ENCODE measurements around the gene SLC8A2.

Gene SLC8A2

DNA sequence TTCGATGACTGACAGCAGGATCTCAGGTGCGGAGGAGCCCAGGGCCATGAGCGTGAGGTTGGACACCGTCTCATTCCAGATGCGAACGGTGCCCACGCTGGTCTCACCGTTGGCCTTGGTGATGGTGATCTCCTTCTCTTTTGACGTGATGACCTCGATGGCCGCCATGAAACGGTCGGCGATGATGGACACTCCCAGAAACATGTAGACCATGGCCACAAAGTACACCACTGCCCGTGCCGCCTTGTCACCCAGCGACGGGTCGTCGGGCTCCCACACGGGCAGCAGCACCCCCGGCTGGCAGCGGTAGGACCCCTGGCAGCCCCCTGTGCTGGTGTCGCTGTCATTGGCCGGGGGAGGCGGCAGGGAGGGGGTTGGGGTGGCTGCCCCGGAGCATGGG, 5.7 kb downstream of the SLC8A2 start:
- TF ChIP-seq, protein P1, sequence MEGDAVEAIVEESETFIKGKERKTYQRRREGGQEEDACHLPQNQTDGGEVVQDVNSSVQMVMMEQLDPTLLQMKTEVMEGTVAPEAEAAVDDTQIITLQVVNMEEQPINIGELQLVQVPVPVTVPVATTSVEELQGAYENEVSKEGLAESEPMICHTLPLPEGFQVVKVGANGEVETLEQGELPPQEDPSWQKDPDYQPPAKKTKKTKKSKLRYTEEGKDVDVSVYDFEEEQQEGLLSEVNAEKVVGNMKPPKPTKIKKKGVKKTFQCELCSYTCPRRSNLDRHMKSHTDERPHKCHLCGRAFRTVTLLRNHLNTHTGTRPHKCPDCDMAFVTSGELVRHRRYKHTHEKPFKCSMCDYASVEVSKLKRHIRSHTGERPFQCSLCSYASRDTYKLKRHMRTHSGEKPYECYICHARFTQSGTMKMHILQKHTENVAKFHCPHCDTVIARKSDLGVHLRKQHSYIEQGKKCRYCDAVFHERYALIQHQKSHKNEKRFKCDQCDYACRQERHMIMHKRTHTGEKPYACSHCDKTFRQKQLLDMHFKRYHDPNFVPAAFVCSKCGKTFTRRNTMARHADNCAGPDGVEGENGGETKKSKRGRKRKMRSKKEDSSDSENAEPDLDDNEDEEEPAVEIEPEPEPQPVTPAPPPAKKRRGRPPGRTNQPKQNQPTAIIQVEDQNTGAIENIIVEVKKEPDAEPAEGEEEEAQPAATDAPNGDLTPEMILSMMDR (IDR thresholded peaks at IDR 0.05; ENCODE audit: low read depth, low read length, missing control alignments), result no peak
- DNase-seq (ENCODE audit: low read depth), result no peak
- in situ Hi-C loops (cut with HindIII; ENCODE audit: low sequenced_read_pairs), result no loop called here
- H3K4me3 ChIP-seq (ENCODE audit: low read depth, low read length), result no peak overlapping the region

DNA sequence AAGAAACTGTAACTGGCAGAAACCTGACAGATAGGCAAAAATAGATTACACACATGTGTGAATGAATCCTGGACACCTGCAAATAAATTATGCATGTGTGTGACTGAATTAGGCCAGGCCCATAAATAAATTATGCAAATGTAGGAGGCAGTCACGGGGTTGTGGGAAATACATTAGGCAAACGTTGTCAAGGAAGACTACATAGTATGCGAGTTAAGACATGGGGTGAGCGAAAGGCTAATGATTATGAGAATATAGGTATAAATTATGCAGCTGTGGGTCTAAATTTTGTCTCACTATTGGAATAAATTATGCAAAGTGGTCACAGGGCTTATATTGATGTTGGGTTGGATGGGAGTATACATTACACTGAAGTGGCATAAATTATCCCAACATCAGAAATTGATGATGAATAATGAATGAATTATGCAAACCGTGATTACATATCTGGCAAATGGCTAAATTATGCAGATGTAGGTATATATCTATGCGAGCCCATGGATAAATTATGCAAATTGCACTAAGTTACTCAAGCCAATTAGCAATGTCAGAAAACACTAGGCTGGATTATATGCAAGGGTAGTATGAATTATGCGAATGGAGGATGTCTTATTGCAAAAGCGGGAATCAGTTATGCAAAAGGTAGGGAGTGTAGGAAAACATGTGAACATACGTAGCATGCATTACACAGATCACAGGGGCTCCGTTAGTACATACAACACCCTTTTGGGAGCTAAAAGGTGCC, 6.8 kb downstream of the SLC8A2 start:
- DNase-seq (ENCODE audit: low read depth), result no peak
- TF ChIP-seq, protein P1 (IDR thresholded peaks at IDR 0.05; ENCODE audit: low read depth, low read length, missing control alignments), result no peak
- H3K4me3 ChIP-seq (ENCODE audit: low read depth, low read length), result no peak overlapping the region
- in situ Hi-C loops (cut with HindIII; ENCODE audit: low sequenced_read_pairs), result no loop called here

DNA sequence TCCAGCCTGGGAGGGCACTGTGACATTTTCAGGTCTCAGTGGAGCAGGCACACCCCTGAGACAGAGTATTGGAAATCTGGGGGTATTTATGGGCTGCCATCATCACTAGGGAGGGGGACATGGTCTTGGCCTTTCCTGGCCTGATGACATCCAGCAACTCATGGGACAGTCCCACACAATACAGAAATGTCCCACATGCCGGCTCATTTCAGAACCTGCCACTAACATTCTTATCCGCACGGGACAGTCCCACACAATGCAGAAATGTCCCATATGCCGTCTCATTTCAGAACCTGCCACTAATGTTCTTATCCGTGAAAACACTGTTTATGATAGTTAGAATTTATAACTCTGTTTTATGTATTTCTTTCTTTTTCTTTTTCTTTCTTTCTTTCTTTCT, 9.8 kb downstream of the SLC8A2 start:
- TF ChIP-seq, protein P1 (IDR thresholded peaks at IDR 0.05; ENCODE audit: low read depth, low read length, missing control alignments), result no peak
- no peak for DNase-seq (ENCODE audit: low read depth)
- H3K4me3 ChIP-seq (ENCODE audit: low read depth, low read length), result no peak overlapping the region
- in situ Hi-C loops (cut with HindIII; ENCODE audit: low sequenced_read_pairs), result no loop called here

DNA sequence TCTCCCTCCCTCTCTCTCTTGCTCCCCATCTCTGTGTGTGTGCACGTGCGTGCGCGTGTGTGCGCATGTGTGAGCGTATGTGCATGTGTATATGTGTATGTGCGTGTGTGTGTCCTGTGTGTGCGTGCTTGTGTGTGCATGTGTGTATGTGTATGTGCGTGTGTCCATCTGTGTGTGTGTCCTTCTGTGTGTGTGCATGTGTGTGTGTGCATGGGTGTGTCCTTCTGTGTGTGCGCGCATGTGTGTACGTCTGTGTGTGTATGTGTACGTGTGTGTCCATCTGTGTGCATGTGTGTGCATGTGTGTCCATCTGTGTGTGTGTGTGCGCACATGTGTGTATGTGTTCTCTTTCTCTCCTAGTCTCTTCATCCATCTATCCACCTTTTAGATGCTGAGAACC, 12.2 kb downstream of the SLC8A2 start:
- in situ Hi-C loops (cut with HindIII; ENCODE audit: low sequenced_read_pairs), result no loop called here
- no peak overlapping the region for H3K4me3 ChIP-seq (ENCODE audit: low read depth, low read length)
- TF ChIP-seq, protein P1 (IDR thresholded peaks at IDR 0.05; ENCODE audit: low read depth, low read length, missing control alignments), result no peak
- no peak for DNase-seq (ENCODE audit: low read depth)

DNA sequence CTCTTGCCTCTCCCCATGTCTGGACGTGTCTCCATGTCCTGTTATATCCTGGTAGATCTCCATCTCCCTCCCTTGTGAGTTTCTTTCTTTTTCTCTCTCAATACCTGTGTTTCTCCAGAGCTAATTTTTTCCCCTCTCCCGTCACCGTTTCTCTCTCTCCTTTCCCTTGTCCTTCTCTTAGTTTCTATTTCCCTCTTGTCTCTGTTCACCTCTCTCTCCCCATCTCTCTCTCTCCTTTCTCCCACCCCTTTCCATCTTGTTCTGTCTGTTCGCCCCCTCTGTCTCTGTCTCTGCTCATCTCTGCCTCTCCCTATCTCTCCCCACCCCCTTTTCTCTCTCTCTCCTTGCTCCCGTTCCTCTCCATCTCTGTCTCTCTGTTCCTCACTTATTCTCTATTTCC, 13.0 kb downstream of the SLC8A2 start:
- in situ Hi-C loops (cut with HindIII; ENCODE audit: low sequenced_read_pairs), result no loop called here
- DNase-seq (ENCODE audit: low read depth), result no peak
- H3K4me3 ChIP-seq (ENCODE audit: low read depth, low read length), result no peak overlapping the region
- TF ChIP-seq, protein P1 (IDR thresholded peaks at IDR 0.05; ENCODE audit: low read depth, low read length, missing control alignments), result no peak

DNA sequence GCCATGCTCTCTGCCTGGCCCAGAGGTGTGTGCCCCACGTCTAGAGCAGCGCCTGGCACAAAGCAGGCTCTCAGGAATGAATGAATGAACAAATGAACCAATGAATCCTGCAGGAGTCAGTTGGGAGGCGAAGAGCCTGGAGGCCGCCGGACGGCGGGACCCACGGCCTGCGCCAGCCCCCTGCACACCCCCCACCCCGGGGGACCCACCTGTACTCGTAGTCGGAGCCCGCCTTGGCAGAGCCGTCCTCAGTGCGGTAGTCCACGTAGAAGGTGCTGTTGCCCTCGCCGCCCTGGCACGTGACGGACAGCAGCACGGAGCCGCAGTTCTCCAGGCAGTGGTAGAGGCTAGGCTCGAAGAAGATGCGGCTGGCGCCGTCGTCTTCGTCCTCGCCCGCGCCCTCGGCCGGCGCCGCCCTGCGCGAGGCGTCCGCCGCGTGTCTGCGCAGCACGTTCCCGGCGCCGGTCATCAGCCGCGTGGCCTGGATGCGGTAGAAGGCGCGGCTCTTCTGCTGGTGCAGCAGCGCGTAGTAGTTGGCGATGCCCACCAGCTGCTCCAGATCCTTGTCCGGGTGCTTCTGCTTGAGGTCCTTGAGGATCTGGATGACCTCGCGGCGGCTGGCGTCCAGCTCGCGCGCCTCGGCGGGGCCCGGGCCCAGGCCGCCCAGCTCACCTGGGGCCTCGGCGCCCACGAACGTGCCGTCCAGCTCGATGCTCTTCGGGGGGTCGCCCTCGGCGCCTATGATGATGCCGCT, 14.8 kb downstream of the SLC8A2 start:
- TF ChIP-seq, protein P1 (IDR thresholded peaks at IDR 0.05; ENCODE audit: low read depth, low read length, missing control alignments), result no peak
- H3K4me3 ChIP-seq (ENCODE audit: low read depth, low read length), result no peak overlapping the region
- in situ Hi-C loops (cut with HindIII; ENCODE audit: low sequenced_read_pairs), result no loop called here
- DNase-seq (ENCODE audit: low read depth), result no peak
